ENCODE results near the gene BGN. TPM values are rescaled to one million over a fixed set of nuclear protein-coding genes. Genes with fewer than 3 reads are reported as not detected.

BGN gene
- total and polyA plus RNA-seq, 2 donors: 3.4 to 21.6 TPM

DNA sequence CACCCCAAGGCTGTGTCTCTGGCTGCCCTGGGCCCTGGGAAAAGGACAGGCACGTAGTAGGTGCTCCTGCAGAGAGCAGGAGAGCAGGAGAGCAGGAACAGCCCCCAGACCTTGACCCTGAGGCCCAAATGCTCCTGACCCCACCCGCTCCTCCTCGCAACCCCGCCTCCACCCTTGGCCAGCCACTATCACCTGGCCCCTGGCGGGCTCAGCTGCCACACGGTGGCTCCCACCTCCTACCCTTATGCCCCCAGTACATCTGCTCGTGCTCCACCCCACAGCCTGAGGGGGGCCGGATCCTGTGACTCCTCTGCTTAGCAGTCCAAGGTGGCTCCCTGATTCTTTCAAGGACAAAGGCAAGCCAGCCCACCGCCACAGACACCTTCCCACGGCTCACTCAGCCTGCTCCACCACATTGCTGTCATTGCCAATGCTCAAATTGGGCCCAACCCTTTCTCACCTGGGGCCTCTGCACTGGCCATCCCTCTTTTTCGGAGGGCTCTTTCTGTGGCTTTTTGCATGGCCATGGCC lies 19.0 kb upstream of the BGN start:
- no peak for DNase-seq (ENCODE audit: low read depth in 6 of 9, low spot score in 9 of 9)
- Histone ChIP-seq H3K27ac (ENCODE audit: low read depth in 1 of 2, low read length in 1 of 2) (no peak overlapping the region), H3K9me3 (ENCODE audit: control insufficient read depth in 2 of 2, insufficient read depth in 1 of 2, low read length in 1 of 2) (no peaks in the 10 kb centered on the region), H3K36me3 (ENCODE audit: control insufficient read depth in 2 of 2, insufficient read depth in 2 of 2, low read length in 1 of 2) (no peaks in the 10 kb centered on the region), H3K4me3 (ENCODE audit: low read length in 2 of 2) (no peak overlapping the region), H3K4me1 (ENCODE audit: control insufficient read depth in 2 of 2, insufficient read depth in 2 of 2, low read length in 2 of 2) (peaks cover 3 to 26% of the 10 kb centered on the region in 2 donors), H3K27me3 (ENCODE audit: control insufficient read depth in 2 of 2, insufficient read depth in 1 of 2, low read length in 1 of 2) (peaks cover 0 to 11% of the 10 kb centered on the region in 2 donors)
- 93% methylated on average over 11 of the region's 11 CpGs for whole genome bisulfite sequencing

- DNase-seq (ENCODE audit: low read depth in 6 of 9, low spot score in 9 of 9): no peak
- peaks cover 3 to 19% of the 10 kb centered on the region in 2 donors for H3K4me1 ChIP-seq (ENCODE audit: control insufficient read depth in 2 of 2, insufficient read depth in 2 of 2, low read length in 2 of 2)
- peaks cover 0 to 11% of the 10 kb centered on the region in 2 donors for H3K27me3 ChIP-seq (ENCODE audit: control insufficient read depth in 2 of 2, insufficient read depth in 1 of 2, low read length in 1 of 2)
- H3K27ac ChIP-seq (ENCODE audit: low read depth in 1 of 2, low read length in 1 of 2): no peak overlapping the region
- no peaks in the 10 kb centered on the region for H3K9me3 ChIP-seq (ENCODE audit: control insufficient read depth in 2 of 2, insufficient read depth in 1 of 2, low read length in 1 of 2)
- no peaks in the 10 kb centered on the region for H3K36me3 ChIP-seq (ENCODE audit: control insufficient read depth in 2 of 2, insufficient read depth in 2 of 2, low read length in 1 of 2)
- no peak overlapping the region for H3K4me3 ChIP-seq (ENCODE audit: low read length in 2 of 2)
- WGBS: 92% methylated on average over 16 of the region's 16 CpGs
These were observed 18.0 kb upstream of the BGN start for GRCh38 chrX:153476666-153477363.

DNA sequence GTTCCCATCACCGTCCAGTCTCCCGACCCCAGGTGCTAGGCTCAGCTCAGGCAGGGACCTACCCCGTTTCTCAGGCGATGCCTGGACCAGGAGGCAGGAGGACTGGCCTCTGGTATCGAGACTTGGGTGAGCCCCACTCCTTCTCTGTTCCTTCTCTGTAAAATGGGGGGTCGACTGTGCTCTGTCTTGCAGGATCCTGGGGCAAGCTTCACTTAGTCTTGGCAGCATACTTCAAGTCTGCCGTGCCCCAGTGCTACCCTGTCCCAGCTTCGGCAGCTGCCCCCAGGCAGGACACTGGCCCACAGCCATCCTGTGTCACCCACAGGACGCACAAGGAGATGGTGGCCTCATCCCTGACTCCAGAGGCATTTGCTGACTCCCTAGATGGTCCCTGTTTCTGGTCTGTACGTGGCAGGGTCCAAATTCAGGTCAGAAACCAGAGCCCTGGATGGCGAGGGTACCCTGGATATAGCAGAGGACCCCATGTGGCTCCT lies 17.4 kb upstream of the BGN start:
- Histone ChIP-seq H3K27ac (ENCODE audit: low read depth in 1 of 2, low read length in 1 of 2) (no peak overlapping the region), H3K27me3 (ENCODE audit: control insufficient read depth in 2 of 2, insufficient read depth in 1 of 2, low read length in 1 of 2) (peaks cover 0 to 11% of the 10 kb centered on the region in 2 donors), H3K4me1 (ENCODE audit: control insufficient read depth in 2 of 2, insufficient read depth in 2 of 2, low read length in 2 of 2) (peaks cover 3 to 19% of the 10 kb centered on the region in 2 donors), H3K4me3 (ENCODE audit: low read length in 2 of 2) (no peak overlapping the region), H3K9me3 (ENCODE audit: control insufficient read depth in 2 of 2, insufficient read depth in 1 of 2, low read length in 1 of 2) (no peaks in the 10 kb centered on the region), H3K36me3 (ENCODE audit: control insufficient read depth in 2 of 2, insufficient read depth in 2 of 2, low read length in 1 of 2) (no peaks in the 10 kb centered on the region)
- no peak for DNase-seq (ENCODE audit: low read depth in 6 of 9, low spot score in 9 of 9)
- WGBS: 92% methylated on average over 11 of the region's 11 CpGs

DNA sequence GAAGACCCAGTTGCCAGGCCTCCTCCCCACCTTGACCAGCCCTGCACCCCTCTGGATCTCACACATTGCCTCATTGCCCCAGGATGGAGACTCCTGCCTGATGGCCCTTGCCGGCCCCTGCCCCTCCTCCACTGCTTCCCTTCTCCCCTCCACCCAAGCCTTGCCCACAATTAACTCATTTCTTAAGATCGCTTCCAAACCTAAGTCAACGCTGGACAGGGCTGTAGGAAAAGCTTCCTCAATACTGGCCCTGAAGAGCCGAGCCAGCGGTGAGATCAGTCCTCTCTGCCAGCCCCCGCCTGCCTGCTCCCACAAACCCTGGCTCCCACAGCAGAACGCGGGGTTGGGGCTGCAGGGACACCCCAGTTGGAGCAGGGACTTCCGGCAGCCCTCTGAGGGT lies 16.9 kb upstream of the BGN start:
- no peaks in the 10 kb centered on the region for H3K36me3 ChIP-seq (ENCODE audit: control insufficient read depth in 2 of 2, insufficient read depth in 2 of 2, low read length in 1 of 2)
- H3K9me3 ChIP-seq (ENCODE audit: control insufficient read depth in 2 of 2, insufficient read depth in 1 of 2, low read length in 1 of 2): no peaks in the 10 kb centered on the region
- WGBS: 97% methylated on average over 9 of the region's 9 CpGs
- no peak overlapping the region for H3K4me3 ChIP-seq (ENCODE audit: low read length in 2 of 2)
- peaks cover 3 to 19% of the 10 kb centered on the region in 2 donors for H3K4me1 ChIP-seq (ENCODE audit: control insufficient read depth in 2 of 2, insufficient read depth in 2 of 2, low read length in 2 of 2)
- DNase-seq (ENCODE audit: low read depth in 6 of 9, low spot score in 9 of 9): no peak
- H3K27ac ChIP-seq (ENCODE audit: low read depth in 1 of 2, low read length in 1 of 2): no peak overlapping the region
- peaks cover 0 to 11% of the 10 kb centered on the region in 2 donors for H3K27me3 ChIP-seq (ENCODE audit: control insufficient read depth in 2 of 2, insufficient read depth in 1 of 2, low read length in 1 of 2)

- peaks cover 3 to 24% of the 10 kb centered on the region in 2 donors for H3K4me1 ChIP-seq (ENCODE audit: control insufficient read depth in 2 of 2, insufficient read depth in 2 of 2, low read length in 2 of 2)
- no peaks in the 10 kb centered on the region for H3K36me3 ChIP-seq (ENCODE audit: control insufficient read depth in 2 of 2, insufficient read depth in 2 of 2, low read length in 1 of 2)
- H3K27me3 ChIP-seq (ENCODE audit: control insufficient read depth in 2 of 2, insufficient read depth in 1 of 2, low read length in 1 of 2): peaks cover 0 to 11% of the 10 kb centered on the region in 2 donors
- no peaks in the 10 kb centered on the region for H3K9me3 ChIP-seq (ENCODE audit: control insufficient read depth in 2 of 2, insufficient read depth in 1 of 2, low read length in 1 of 2)
- no peak for DNase-seq (ENCODE audit: low read depth in 6 of 9, low spot score in 9 of 9)
- H3K4me3 ChIP-seq (ENCODE audit: low read length in 2 of 2): no peak overlapping the region
- 94% methylated on average over 16 of the region's 16 CpGs for WGBS
- no peak overlapping the region for H3K27ac ChIP-seq (ENCODE audit: low read depth in 1 of 2, low read length in 1 of 2)
These were observed 16.0 kb upstream of the BGN start for GRCh38 chrX:153478746-153479145.

DNA sequence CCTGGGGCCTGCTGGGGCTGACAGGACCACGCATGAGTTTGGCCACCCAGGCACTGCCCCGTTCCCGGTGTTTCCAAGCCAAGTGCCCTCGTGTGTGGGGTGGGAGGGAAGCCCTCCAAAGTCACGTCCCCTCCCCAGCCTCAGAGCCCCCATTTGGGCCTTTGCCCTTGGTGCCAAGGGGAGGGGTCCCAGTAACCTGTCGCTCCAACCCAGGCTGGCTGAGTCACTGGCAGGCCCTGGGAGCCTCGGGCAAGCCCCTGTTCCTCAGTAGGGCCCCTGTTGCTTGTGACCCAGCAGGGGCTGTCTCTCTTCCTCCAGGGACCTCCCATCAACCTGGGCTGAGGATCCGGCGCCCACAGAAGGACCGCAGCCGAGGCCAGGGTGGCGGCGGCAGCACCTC lies 13.7 kb upstream of the BGN start:
- H3K9me3 ChIP-seq (ENCODE audit: control insufficient read depth in 2 of 2, insufficient read depth in 1 of 2, low read length in 1 of 2): no peaks in the 10 kb centered on the region
- no peak overlapping the region for H3K27ac ChIP-seq (ENCODE audit: low read depth in 1 of 2, low read length in 1 of 2)
- no peaks in the 10 kb centered on the region for H3K36me3 ChIP-seq (ENCODE audit: control insufficient read depth in 2 of 2, insufficient read depth in 2 of 2, low read length in 1 of 2)
- H3K27me3 ChIP-seq (ENCODE audit: control insufficient read depth in 2 of 2, insufficient read depth in 1 of 2, low read length in 1 of 2): no peaks in the 10 kb centered on the region
- no peak for DNase-seq (ENCODE audit: low read depth in 6 of 9, low spot score in 9 of 9)
- 98% methylated on average over 13 of the region's 13 CpGs for WGBS
- peaks cover 0 to 22% of the 10 kb centered on the region in 2 donors for H3K4me1 ChIP-seq (ENCODE audit: control insufficient read depth in 2 of 2, insufficient read depth in 2 of 2, low read length in 2 of 2)
- H3K4me3 ChIP-seq (ENCODE audit: low read length in 2 of 2): no peak overlapping the region

GRCh38 chrX:153482376-153483015 lies 12.3 kb upstream of the BGN start:
- H3K27me3 ChIP-seq (ENCODE audit: control insufficient read depth in 2 of 2, insufficient read depth in 1 of 2, low read length in 1 of 2): no peaks in the 10 kb centered on the region
- no peak overlapping the region for H3K27ac ChIP-seq (ENCODE audit: low read depth in 1 of 2, low read length in 1 of 2)
- no peaks in the 10 kb centered on the region for H3K9me3 ChIP-seq (ENCODE audit: control insufficient read depth in 2 of 2, insufficient read depth in 1 of 2, low read length in 1 of 2)
- DNase-seq (ENCODE audit: low read depth in 6 of 9, low spot score in 9 of 9): no peak
- WGBS: 98% methylated on average over 23 of the region's 23 CpGs
- H3K4me3 ChIP-seq (ENCODE audit: low read length in 2 of 2): no peak overlapping the region
- H3K36me3 ChIP-seq (ENCODE audit: control insufficient read depth in 2 of 2, insufficient read depth in 2 of 2, low read length in 1 of 2): no peaks in the 10 kb centered on the region
- peaks cover 0 to 22% of the 10 kb centered on the region in 2 donors for H3K4me1 ChIP-seq (ENCODE audit: control insufficient read depth in 2 of 2, insufficient read depth in 2 of 2, low read length in 2 of 2)

DNA sequence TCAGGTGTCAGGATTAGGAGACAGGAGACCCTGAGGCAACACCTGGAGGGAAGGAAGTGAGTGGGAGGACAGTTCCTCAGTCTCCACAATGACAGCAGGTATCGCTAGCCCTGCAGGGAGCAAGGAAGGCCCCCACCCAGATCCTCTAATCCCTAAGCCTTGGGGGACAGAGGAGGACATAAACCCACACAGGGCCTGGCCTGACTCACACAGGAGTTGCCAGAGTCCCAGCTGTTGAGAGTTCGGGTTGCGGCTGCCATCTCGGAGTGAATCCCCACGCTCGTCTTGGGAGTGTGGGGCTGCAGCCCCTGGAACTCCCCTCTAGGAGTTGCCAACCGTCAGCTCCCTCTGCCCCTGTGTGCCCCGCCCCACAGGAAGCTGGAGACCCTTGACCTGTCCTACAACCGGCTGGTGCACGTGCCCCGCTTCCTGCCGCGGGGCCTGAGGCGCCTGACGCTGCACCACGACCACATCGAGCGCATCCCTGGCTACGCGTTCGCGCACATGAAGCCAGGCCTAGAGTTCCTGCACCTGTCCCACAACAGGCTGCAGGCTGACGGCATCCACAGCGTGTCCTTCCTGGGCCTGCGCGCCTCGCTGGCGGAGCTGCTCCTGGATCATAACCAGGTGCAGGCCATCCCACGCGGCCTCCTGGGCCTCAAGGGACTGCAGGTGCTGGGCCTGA lies 9.2 kb upstream of the BGN start:
- Histone ChIP-seq H3K36me3 (ENCODE audit: control insufficient read depth in 2 of 2, insufficient read depth in 2 of 2, low read length in 1 of 2) (no peaks in the 10 kb centered on the region), H3K4me3 (ENCODE audit: low read length in 2 of 2) (no peak overlapping the region), H3K27me3 (ENCODE audit: control insufficient read depth in 2 of 2, insufficient read depth in 1 of 2, low read length in 1 of 2) (no peaks in the 10 kb centered on the region), H3K4me1 (ENCODE audit: control insufficient read depth in 2 of 2, insufficient read depth in 2 of 2, low read length in 2 of 2) (peaks cover 0 to 22% of the 10 kb centered on the region in 2 donors), H3K27ac (ENCODE audit: low read depth in 1 of 2, low read length in 1 of 2) (no peak overlapping the region), H3K9me3 (ENCODE audit: control insufficient read depth in 2 of 2, insufficient read depth in 1 of 2, low read length in 1 of 2) (no peaks in the 10 kb centered on the region)
- WGBS: 47% methylated on average over 30 of the region's 30 CpGs
- peak in 1 of 9 donors; percentile 26 for DNase-seq (ENCODE audit: low read depth in 6 of 9, low spot score in 9 of 9)

DNA sequence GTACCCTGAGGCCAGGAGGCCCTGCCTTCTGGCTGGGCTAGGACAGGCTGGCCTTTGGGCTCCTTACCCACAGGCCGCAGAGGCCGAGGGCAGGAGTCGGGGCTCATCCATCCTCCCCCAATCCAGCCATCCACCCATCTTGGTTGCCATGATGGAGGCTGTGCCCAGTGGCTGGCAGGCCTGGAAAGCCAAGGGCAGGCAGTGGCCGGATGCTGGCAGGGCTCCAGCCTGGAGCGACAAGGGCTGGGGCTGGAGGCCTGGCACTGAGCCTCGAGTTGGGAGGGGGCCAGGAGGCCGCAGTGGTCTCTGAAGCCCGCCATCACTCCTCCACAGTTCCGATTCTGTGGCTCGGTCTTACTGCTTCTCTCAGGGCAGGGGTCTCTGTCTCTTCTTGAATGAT lies 8.6 kb upstream of the BGN start:
- H3K9me3 ChIP-seq (ENCODE audit: control insufficient read depth in 2 of 2, insufficient read depth in 1 of 2, low read length in 1 of 2): no peaks in the 10 kb centered on the region
- no peak overlapping the region for H3K4me3 ChIP-seq (ENCODE audit: low read length in 2 of 2)
- no peak for DNase-seq (ENCODE audit: low read depth in 6 of 9, low spot score in 9 of 9)
- H3K36me3 ChIP-seq (ENCODE audit: control insufficient read depth in 2 of 2, insufficient read depth in 2 of 2, low read length in 1 of 2): no peaks in the 10 kb centered on the region
- H3K27ac ChIP-seq (ENCODE audit: low read depth in 1 of 2, low read length in 1 of 2): no peak overlapping the region
- H3K4me1 ChIP-seq (ENCODE audit: control insufficient read depth in 2 of 2, insufficient read depth in 2 of 2, low read length in 2 of 2): peaks cover 0 to 25% of the 10 kb centered on the region in 2 donors
- WGBS: 99% methylated on average over 10 of the region's 10 CpGs
- no peaks in the 10 kb centered on the region for H3K27me3 ChIP-seq (ENCODE audit: control insufficient read depth in 2 of 2, insufficient read depth in 1 of 2, low read length in 1 of 2)
